Prostate gland (tissue), 2 donors: ENCODE measurements around the gene GABRB3. TPM values are rescaled to one million over a fixed set of nuclear protein-coding genes. Genes with fewer than 3 reads are reported as not detected.

ENCODE experiments used
- DNase-seq: peaks from one replicate; pipeline ENCODE4 v3.0.0-alpha.2; 2019; ENCODE audit warnings: low spot score
- H3K27ac ChIP-seq, 2 donors: fragments of 200-600 bp; sonication (generic); 2 replicates each; pipeline ENCODE4 v1.5.1; 2017 to 2019
- H3K27me3 ChIP-seq: fragments of 200-600 bp; sonication (generic); replicated peaks from 2 replicates; pipeline ENCODE4 v1.5.1; 2019; ENCODE audit not compliant: insufficient read depth
- H3K36me3 ChIP-seq, 2 donors: fragments of 200-600 bp; sonication (generic); 1 replicate in 1 of 2; 2 replicates in 1 of 2; pipeline versions ENCODE4 v1.5.1 to v1.8.1; 2017 to 2019
- H3K4me1 ChIP-seq: fragments of 200-600 bp; sonication (generic); replicated peaks from 2 replicates; pipeline ENCODE4 v1.5.1; 2019
- H3K4me3 ChIP-seq, 2 donors: fragments of 200-600 bp; sonication (generic); 2 replicates each; pipeline ENCODE4 v1.5.1; 2017 to 2019
- H3K9me3 ChIP-seq: fragments of 200-600 bp; sonication (generic); 2 replicates; pipeline ENCODE4 v1.5.1; 2017
- CTCF ChIP-seq, 4 experiments: fragments of 200-600 bp in 2 of 4; fragments of 450-650 bp in 2 of 4; sonication (generic) in 2 of 4; IDR thresholded peaks; 1 replicate in 3 of 4; 2 replicates in 1 of 4; pipeline ENCODE4 v1.5.1; 2016 to 2019; ENCODE audit warnings: antibody characterized with exemption in 4 of 4, mild to moderate bottlenecking in 2 of 4, moderate library complexity in 2 of 4
- POLR2A ChIP-seq: fragments of 450-650 bp; IDR thresholded peaks from one replicate; pipeline ENCODE4 v1.6.1; 2016; ENCODE audit warnings: antibody characterized with exemption, mild to moderate bottlenecking
- POLR2AphosphoS5 ChIP-seq: sonication (generic); formaldehyde crosslinking; IDR thresholded peaks from one replicate; pipeline ENCODE4 v1.6.1; 2017; ENCODE audit warnings: antibody characterized with exemption
- WGBS: methylation state at CpG from one replicate; pipeline ENCODE4 v1.1.5; 2018; 5-methylcytosine and 5-hydroxymethylcytosine counted together
- intact Hi-C: fragments of 100-400 bp; cut with DNase I; formaldehyde crosslinking; loops from one replicate; pipeline ENCODE4 v1.14.2; 2022
- total RNA-seq, 2 donors: library from RNA; depleted of rRNA; stranded (reverse); fragments of >200 nt; gene quantifications; one replicate each; pipeline ENCODE4 v1.1.0, GENCODE V29; 2016

The GABRB3 gene
- total RNA-seq, 2 donors from 2014 or later: 10.3 to 12.4 TPM

- WGBS: 57% methylated on average over 4 of the region's 4 CpGs
- no peaks in the 10 kb centered on the region for H3K9me3 ChIP-seq
- TF ChIP-seq POLR2A: no peak
- no peak for TF ChIP-seq POLR2AphosphoS5
- TF ChIP-seq CTCF (IDR thresholded peaks at IDR 0.05): no peak
- H3K4me3 ChIP-seq: no peak overlapping the region
- no peaks in the 10 kb centered on the region for H3K27me3 ChIP-seq
- no peaks in the 10 kb centered on the region for H3K36me3 ChIP-seq
- no peak overlapping the region for H3K27ac ChIP-seq
- no peak for DNase-seq
- H3K4me1 ChIP-seq: no peaks in the 10 kb centered on the region
- intact Hi-C loops: no loop called here
Observed at GRCh38 chr15:26580943-26581342, 191.9 kb downstream of the GABRB3 start.

- WGBS: 78% methylated on average over 5 of the region's 5 CpGs
- no peak for DNase-seq
- H3K27me3 ChIP-seq: no peaks in the 10 kb centered on the region
- TF ChIP-seq POLR2A: no peak
- TF ChIP-seq POLR2AphosphoS5: no peak
- no peak for TF ChIP-seq CTCF (IDR thresholded peaks at IDR 0.05)
- no peak overlapping the region for H3K27ac ChIP-seq
- H3K9me3 ChIP-seq: no peaks in the 10 kb centered on the region
- no peaks in the 10 kb centered on the region for H3K36me3 ChIP-seq
- H3K4me1 ChIP-seq: no peaks in the 10 kb centered on the region
- intact Hi-C loops: no loop called here
- H3K4me3 ChIP-seq: no peak overlapping the region
Observed at GRCh38 chr15:26572602-26573350, 200.1 kb downstream of the GABRB3 start.

GRCh38 chr15:26571346-26571745 lies 201.5 kb downstream of the GABRB3 start:
- WGBS: 68% methylated on average over 5 of the region's 5 CpGs
- no peaks in the 10 kb centered on the region for H3K9me3 ChIP-seq
- no peak for DNase-seq
- H3K36me3 ChIP-seq: no peaks in the 10 kb centered on the region
- H3K27ac ChIP-seq: no peak overlapping the region
- TF ChIP-seq POLR2A (no peak), POLR2AphosphoS5 (no peak), CTCF (IDR thresholded peaks at IDR 0.05) (no peak)
- no peaks in the 10 kb centered on the region for H3K27me3 ChIP-seq
- intact Hi-C loops: no loop called here
- H3K4me3 ChIP-seq: no peak overlapping the region
- no peaks in the 10 kb centered on the region for H3K4me1 ChIP-seq

GRCh38 chr15:26565542-26565941 lies 207.3 kb downstream of the GABRB3 start:
- Histone ChIP-seq H3K9me3 (no peaks in the 10 kb centered on the region), H3K4me1 (no peaks in the 10 kb centered on the region), H3K36me3 (no peaks in the 10 kb centered on the region), H3K27me3 (no peaks in the 10 kb centered on the region), H3K27ac (no peak overlapping the region), H3K4me3 (no peak overlapping the region)
- TF ChIP-seq CTCF (IDR thresholded peaks at IDR 0.05) (no peak), POLR2AphosphoS5 (no peak), POLR2A (no peak)
- intact Hi-C loops: no loop called here
- DNase-seq: no peak
- 84% methylated on average over 6 of the region's 6 CpGs for WGBS

- Histone ChIP-seq H3K36me3 (no peaks in the 10 kb centered on the region), H3K27ac (no peak overlapping the region), H3K9me3 (no peaks in the 10 kb centered on the region), H3K4me3 (no peak overlapping the region), H3K4me1 (no peaks in the 10 kb centered on the region), H3K27me3 (no peaks in the 10 kb centered on the region)
- DNase-seq: no peak
- intact Hi-C loops: no loop called here
- 66% methylated on average over 6 of the region's 6 CpGs for WGBS
- no peak for TF ChIP-seq CTCF (IDR thresholded peaks at IDR 0.05)
- no peak for TF ChIP-seq POLR2A
- TF ChIP-seq POLR2AphosphoS5: no peak
Observed at GRCh38 chr15:26564361-26564760, 208.5 kb downstream of the GABRB3 start.
